Measurements from ENCODE around the gene RAPGEF5.

RAPGEF5 gene

DNA sequence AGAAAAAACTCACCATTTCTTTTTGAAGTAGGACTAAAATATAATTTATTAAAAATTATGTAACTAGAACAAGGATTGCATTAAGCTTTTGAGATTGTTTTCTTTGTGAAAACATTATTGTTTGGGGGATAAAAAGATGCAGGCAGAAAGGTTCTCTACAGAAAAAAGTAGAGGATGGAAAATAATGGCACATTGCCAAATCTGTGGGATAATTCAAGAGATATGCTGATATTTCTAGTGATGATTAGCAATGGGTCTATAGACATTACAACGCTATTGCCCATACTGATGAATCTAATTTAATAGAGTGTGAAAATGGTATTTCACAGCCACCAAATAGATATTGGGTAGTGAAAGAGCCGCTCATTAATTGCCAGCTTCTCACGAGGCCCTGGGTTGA is 204.3 kb downstream of the RAPGEF5 start:
- Histone ChIP-seq H3K4me1 (ENCODE audit: control insufficient read depth in 1 of 2, insufficient read depth in 2 of 2, low read length in 2 of 2) (peaks cover 0 to 3% of the 10 kb centered on the region in 2 experiments), H3K9ac (ENCODE audit: low read length) (no peak overlapping the region), H3K36me3 (ENCODE audit: control insufficient read depth in 1 of 2, insufficient read depth in 2 of 2, low read length in 2 of 2) (no peaks in the 10 kb centered on the region), H3K9me3 (ENCODE audit: insufficient read depth, low read depth, low read length) (no peaks in the 10 kb centered on the region), H4K12ac (ENCODE audit: low read depth, low read length) (no peak overlapping the region), H3K14ac (ENCODE audit: low read length) (no peak overlapping the region), H3K27ac (ENCODE audit: low read depth, low read length) (no peak overlapping the region), H3K4me3 (ENCODE audit: low read depth, low read length) (no peak overlapping the region), H3K23ac (ENCODE audit: low read length) (no peak overlapping the region), H2AK5ac (ENCODE audit: low read length) (no peak overlapping the region), H4K8ac (ENCODE audit: low read depth, low read length) (no peak overlapping the region), H2BK5ac (ENCODE audit: low read depth, low read length, poor library complexity) (no peak overlapping the region), H3K4ac (ENCODE audit: low read depth, low read length) (no peak overlapping the region), H3K79me1 (ENCODE audit: low read length) (no peaks in the 10 kb centered on the region), H2BK12ac (ENCODE audit: low read length) (no peak overlapping the region), H3K27me3 (ENCODE audit: insufficient read depth, low read length) (no peaks in the 10 kb centered on the region), H2AFZ (ENCODE audit: insufficient read depth, low read length, poor library complexity) (no peak overlapping the region), H3K79me2 (ENCODE audit: control insufficient read depth, insufficient read depth, low read length, poor library complexity) (no peaks in the 10 kb centered on the region), H2BK120ac (ENCODE audit: insufficient read depth, low read length, poor library complexity) (no peak overlapping the region), H3K4me2 (ENCODE audit: low read length) (no peak overlapping the region), H4K91ac (ENCODE audit: low read depth, low read length) (no peak overlapping the region), H3K18ac (ENCODE audit: low read length) (no peak overlapping the region)
- DNase-seq = no peak
- no CpG with 5 or more reads among the region's 3 CpGs for WGBS (ENCODE audit: extremely low coverage, insufficient coverage, insufficient read length)

DNA sequence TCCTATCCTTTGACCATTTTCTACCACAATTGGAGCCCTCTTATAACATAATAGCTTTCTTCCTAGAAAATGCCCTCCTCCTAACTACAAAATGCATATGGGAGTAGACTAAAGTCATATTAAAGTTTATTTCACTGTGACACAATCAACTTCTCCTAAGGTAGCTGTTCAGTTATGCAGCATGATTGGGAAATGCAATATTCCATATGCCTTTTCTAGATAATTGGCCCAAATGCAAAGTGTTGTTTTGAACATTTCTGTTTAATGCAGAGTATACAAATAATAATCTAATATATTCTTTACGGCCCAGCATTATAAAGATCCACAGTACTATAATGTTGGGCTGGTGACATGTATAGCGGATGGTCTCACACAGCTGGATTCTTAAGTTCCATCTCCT is 205.1 kb downstream of the RAPGEF5 start:
- no peak overlapping the region for H2BK120ac ChIP-seq (ENCODE audit: insufficient read depth, low read length, poor library complexity)
- H3K36me3 ChIP-seq (ENCODE audit: control insufficient read depth in 1 of 2, insufficient read depth in 2 of 2, low read length in 2 of 2) = no peaks in the 10 kb centered on the region
- no peak overlapping the region for H3K4me3 ChIP-seq (ENCODE audit: low read depth, low read length)
- no CpG with 5 or more reads among the region's 2 CpGs for WGBS (ENCODE audit: extremely low coverage, insufficient coverage, insufficient read length)
- no peak overlapping the region for H2AK5ac ChIP-seq (ENCODE audit: low read length)
- no peaks in the 10 kb centered on the region for H3K27me3 ChIP-seq (ENCODE audit: insufficient read depth, low read length)
- no peak overlapping the region for H3K14ac ChIP-seq (ENCODE audit: low read length)
- H3K9me3 ChIP-seq (ENCODE audit: insufficient read depth, low read depth, low read length) = no peaks in the 10 kb centered on the region
- H3K4me2 ChIP-seq (ENCODE audit: low read length) = no peak overlapping the region
- H2BK5ac ChIP-seq (ENCODE audit: low read depth, low read length, poor library complexity) = no peak overlapping the region
- H2AFZ ChIP-seq (ENCODE audit: insufficient read depth, low read length, poor library complexity) = no peak overlapping the region
- no peak overlapping the region for H3K9ac ChIP-seq (ENCODE audit: low read length)
- peaks cover 0 to 3% of the 10 kb centered on the region in 2 experiments for H3K4me1 ChIP-seq (ENCODE audit: control insufficient read depth in 1 of 2, insufficient read depth in 2 of 2, low read length in 2 of 2)
- no peak overlapping the region for H3K23ac ChIP-seq (ENCODE audit: low read length)
- H4K8ac ChIP-seq (ENCODE audit: low read depth, low read length) = no peak overlapping the region
- H3K27ac ChIP-seq (ENCODE audit: low read depth, low read length) = no peak overlapping the region
- H3K79me1 ChIP-seq (ENCODE audit: low read length) = no peaks in the 10 kb centered on the region
- no peak overlapping the region for H4K12ac ChIP-seq (ENCODE audit: low read depth, low read length)
- H4K91ac ChIP-seq (ENCODE audit: low read depth, low read length) = no peak overlapping the region
- no peak overlapping the region for H3K4ac ChIP-seq (ENCODE audit: low read depth, low read length)
- peak in 1 of 2 donors; percentile 57 for DNase-seq
- no peak overlapping the region for H2BK12ac ChIP-seq (ENCODE audit: low read length)
- H3K79me2 ChIP-seq (ENCODE audit: control insufficient read depth, insufficient read depth, low read length, poor library complexity) = no peaks in the 10 kb centered on the region
- H3K18ac ChIP-seq (ENCODE audit: low read length) = no peak overlapping the region

DNA sequence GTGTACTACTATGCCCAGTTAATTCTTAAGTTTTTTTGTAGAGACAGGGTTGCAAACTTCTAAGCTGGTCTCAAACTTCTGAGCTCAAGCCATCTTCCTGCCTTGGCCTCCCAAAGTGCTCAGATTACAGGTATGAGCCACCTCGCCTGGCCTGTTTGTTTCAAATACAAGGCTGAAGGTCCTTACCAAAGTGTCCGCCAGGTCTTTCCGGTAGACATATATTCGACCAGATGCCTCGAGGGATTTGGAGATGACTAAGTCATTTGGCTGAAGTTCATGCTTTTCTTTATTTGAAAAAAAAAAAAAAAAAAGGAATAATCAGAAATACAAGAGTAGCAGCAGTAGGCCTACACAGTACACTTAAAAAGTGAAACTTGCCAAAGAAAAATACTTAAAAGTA is 206.7 kb downstream of the RAPGEF5 start:
- WGBS (ENCODE audit: extremely low coverage, insufficient coverage, insufficient read length) = no CpG with 5 or more reads among the region's 5 CpGs
- no peaks in the 10 kb centered on the region for H3K9me3 ChIP-seq (ENCODE audit: insufficient read depth, low read depth, low read length)

DNA sequence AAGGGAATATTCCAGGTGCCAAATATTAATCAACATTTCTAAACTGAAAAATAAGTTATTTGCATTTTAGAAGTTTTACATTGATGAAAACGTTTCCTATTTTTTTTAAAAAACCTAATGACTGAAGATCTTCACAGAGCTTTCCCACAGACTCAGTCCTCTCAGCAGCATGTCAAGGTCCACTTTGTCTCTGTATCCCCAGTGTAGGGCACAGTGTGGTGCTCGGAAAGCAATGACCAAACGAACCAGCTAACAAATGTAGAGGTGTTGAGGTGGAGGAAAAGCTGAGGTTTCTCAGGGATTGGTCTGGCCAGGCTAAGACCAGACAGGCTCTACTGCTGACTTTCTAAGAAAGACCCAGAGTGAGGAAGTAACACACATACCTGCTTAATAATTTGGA is 209.1 kb downstream of the RAPGEF5 start:
- Histone ChIP-seq H3K18ac (ENCODE audit: low read length) (no peak overlapping the region), H4K12ac (ENCODE audit: low read depth, low read length) (no peak overlapping the region), H2AK5ac (ENCODE audit: low read length) (no peak overlapping the region), H2AFZ (ENCODE audit: insufficient read depth, low read length, poor library complexity) (no peak overlapping the region), H3K36me3 (ENCODE audit: control insufficient read depth in 1 of 2, insufficient read depth in 2 of 2, low read length in 2 of 2) (peaks cover 0 to 3% of the 10 kb centered on the region in 2 experiments), H3K9me3 (ENCODE audit: insufficient read depth, low read depth, low read length) (no peaks in the 10 kb centered on the region), H2BK5ac (ENCODE audit: low read depth, low read length, poor library complexity) (no peak overlapping the region), H4K8ac (ENCODE audit: low read depth, low read length) (no peak overlapping the region), H3K4me1 (ENCODE audit: control insufficient read depth in 1 of 2, insufficient read depth in 2 of 2, low read length in 2 of 2) (peaks cover 0 to 6% of the 10 kb centered on the region in 2 experiments), H3K9ac (ENCODE audit: low read length) (no peak overlapping the region), H3K79me2 (ENCODE audit: control insufficient read depth, insufficient read depth, low read length, poor library complexity) (no peaks in the 10 kb centered on the region), H3K79me1 (ENCODE audit: low read length) (no peaks in the 10 kb centered on the region), H2BK120ac (ENCODE audit: insufficient read depth, low read length, poor library complexity) (no peak overlapping the region), H3K14ac (ENCODE audit: low read length) (no peak overlapping the region), H3K27me3 (ENCODE audit: insufficient read depth, low read length) (no peaks in the 10 kb centered on the region), H3K23ac (ENCODE audit: low read length) (no peak overlapping the region), H2BK12ac (ENCODE audit: low read length) (no peak overlapping the region), H3K4me3 (ENCODE audit: low read depth, low read length) (no peak overlapping the region), H3K4ac (ENCODE audit: low read depth, low read length) (no peak overlapping the region), H4K91ac (ENCODE audit: low read depth, low read length) (no peak overlapping the region), H3K4me2 (ENCODE audit: low read length) (no peak overlapping the region), H3K27ac (ENCODE audit: low read depth, low read length) (no peak overlapping the region)
- DNase-seq = no peak
- WGBS (ENCODE audit: extremely low coverage, insufficient coverage, insufficient read length) = no CpG with 5 or more reads among the region's 3 CpGs

More for the DNA sequence above, 206.7 kb downstream of the RAPGEF5 start:
- no peak overlapping the region for H2BK120ac ChIP-seq (ENCODE audit: insufficient read depth, low read length, poor library complexity)
- no peak overlapping the region for H3K18ac ChIP-seq (ENCODE audit: low read length)
- H3K36me3 ChIP-seq (ENCODE audit: control insufficient read depth in 1 of 2, insufficient read depth in 2 of 2, low read length in 2 of 2) = no peaks in the 10 kb centered on the region
- H4K12ac ChIP-seq (ENCODE audit: low read depth, low read length) = no peak overlapping the region
- H3K4ac ChIP-seq (ENCODE audit: low read depth, low read length) = no peak overlapping the region
- H2AK5ac ChIP-seq (ENCODE audit: low read length) = no peak overlapping the region
- H2BK5ac ChIP-seq (ENCODE audit: low read depth, low read length, poor library complexity) = no peak overlapping the region
- H3K79me2 ChIP-seq (ENCODE audit: control insufficient read depth, insufficient read depth, low read length, poor library complexity) = no peaks in the 10 kb centered on the region
- no peak overlapping the region for H3K27ac ChIP-seq (ENCODE audit: low read depth, low read length)
- no peak overlapping the region for H2BK12ac ChIP-seq (ENCODE audit: low read length)
- H3K4me1 ChIP-seq (ENCODE audit: control insufficient read depth in 1 of 2, insufficient read depth in 2 of 2, low read length in 2 of 2) = peaks cover 0 to 3% of the 10 kb centered on the region in 2 experiments
- no peaks in the 10 kb centered on the region for H3K79me1 ChIP-seq (ENCODE audit: low read length)
- no peak overlapping the region for H3K23ac ChIP-seq (ENCODE audit: low read length)
- peak; percentile 72 to 87 for DNase-seq
- H4K8ac ChIP-seq (ENCODE audit: low read depth, low read length) = no peak overlapping the region
- H3K9ac ChIP-seq (ENCODE audit: low read length) = no peak overlapping the region
- H3K14ac ChIP-seq (ENCODE audit: low read length) = no peak overlapping the region
- no peak overlapping the region for H2AFZ ChIP-seq (ENCODE audit: insufficient read depth, low read length, poor library complexity)
- no peak overlapping the region for H3K4me3 ChIP-seq (ENCODE audit: low read depth, low read length)
- no peak overlapping the region for H3K4me2 ChIP-seq (ENCODE audit: low read length)
- no peaks in the 10 kb centered on the region for H3K27me3 ChIP-seq (ENCODE audit: insufficient read depth, low read length)
- H4K91ac ChIP-seq (ENCODE audit: low read depth, low read length) = no peak overlapping the region

Data from trophoblast cell (in vitro differentiated cells and primary cell).